GM18498 (cell line): Measurements from ENCODE around the gene PROM2.
"Not testable (repeated sequence)": the region's sequence is repeated elsewhere in the genome, so short reads cannot be mapped to it uniquely, and the experiment has no call there.

ENCODE experiments used
- ATAC-seq: cut with Tn5 transposase; IDR thresholded peaks from one replicate; pipeline ENCODE4 v1.9.1; 2021; ENCODE audit warnings: mild to moderate bottlenecking, moderate library complexity; ENCODE audit not compliant: unreplicated experiment

The PROM2 gene

DNA sequence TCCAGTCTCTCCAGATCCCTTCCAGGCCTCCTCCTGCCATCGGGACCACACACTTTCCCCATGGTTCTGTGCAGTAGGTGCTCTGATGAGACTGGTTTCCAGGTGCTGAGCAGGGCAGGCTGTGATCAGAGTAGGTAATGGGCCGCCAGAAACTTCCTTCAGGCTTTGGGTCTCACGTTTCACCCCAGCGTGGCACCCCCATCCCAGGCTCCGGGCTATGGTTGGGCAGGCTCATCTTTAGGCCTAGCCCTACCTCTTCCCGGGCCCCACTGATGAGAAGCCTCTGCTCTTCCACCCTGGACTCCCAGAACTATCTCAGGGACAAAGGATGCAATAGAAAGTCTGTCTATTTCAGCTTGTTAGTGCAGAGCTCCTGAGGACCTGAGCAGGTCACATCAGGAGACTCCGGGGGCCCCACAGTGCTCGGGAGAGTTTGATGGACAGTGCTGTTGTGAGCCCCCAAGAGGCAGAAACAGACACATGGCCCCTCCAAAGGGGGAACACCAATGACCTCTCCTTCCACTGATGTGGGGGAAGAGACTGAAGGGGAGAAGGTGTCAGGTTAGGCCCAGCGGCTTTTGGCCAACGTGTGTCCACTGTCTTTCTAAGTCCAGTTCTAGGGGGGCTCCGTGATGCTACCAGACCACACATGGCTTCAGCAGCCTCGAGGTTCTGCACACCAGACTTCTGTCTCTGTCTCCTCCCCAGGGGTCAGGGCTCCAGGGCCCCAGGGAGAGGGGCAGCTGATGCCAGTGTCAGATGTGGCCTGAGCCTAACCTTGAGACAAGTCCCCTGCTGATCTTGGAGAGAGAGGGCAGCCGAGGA, 5.8 kb upstream of the PROM2 start:
- ATAC-seq: no peak

DNA sequence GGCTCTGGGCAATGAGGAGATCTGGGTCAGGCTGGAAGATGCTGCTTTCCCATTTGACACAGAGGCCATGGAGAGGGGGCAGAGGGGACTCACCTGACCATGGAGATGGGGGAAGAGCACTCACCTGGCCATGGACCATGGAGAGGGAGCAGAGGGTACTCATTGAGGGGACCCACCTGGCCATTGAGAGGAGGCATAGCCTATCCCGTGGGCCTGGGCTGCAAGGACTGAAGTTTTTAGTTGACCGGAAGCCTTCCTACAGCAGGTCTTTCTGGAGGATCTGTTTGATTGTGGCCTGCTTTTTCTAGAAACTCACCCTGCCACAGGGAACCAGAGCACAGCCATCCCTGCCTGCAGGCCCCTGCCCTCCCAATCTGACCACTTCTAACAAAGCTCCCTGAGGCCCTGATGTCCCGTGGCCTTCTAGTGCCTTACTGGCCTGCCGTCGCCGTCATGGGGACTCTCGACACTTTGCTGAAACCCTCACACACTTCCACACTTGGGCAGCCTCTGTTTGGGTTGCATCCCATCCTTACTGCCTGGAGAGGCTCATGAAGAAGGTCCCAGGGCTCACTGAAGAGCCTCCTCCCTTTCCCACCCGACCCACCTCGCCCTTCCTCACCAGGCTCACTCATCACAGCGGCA, 5.1 kb upstream of the PROM2 start:
- no peak for ATAC-seq

DNA sequence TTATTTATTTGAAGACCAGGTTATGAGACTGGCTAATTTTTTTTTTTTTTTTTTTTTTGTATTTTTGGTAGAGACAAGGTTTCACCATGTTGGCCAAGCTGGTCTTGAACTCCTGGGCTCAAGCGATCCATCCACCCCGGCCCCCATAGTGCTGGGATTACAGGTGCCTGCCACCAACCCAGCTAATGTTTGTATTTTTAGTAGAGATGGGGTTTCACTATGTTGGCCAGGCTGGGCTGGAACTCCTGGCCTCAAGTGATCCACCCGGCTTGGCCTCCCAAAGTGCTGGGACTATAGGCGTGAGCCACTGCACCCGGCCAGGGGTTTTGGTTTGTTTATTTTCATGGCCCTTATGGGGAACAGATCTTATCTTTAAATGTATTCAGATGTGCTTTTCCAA, 4.5 kb upstream of the PROM2 start:
- not testable (repeated sequence) for ATAC-seq

DNA sequence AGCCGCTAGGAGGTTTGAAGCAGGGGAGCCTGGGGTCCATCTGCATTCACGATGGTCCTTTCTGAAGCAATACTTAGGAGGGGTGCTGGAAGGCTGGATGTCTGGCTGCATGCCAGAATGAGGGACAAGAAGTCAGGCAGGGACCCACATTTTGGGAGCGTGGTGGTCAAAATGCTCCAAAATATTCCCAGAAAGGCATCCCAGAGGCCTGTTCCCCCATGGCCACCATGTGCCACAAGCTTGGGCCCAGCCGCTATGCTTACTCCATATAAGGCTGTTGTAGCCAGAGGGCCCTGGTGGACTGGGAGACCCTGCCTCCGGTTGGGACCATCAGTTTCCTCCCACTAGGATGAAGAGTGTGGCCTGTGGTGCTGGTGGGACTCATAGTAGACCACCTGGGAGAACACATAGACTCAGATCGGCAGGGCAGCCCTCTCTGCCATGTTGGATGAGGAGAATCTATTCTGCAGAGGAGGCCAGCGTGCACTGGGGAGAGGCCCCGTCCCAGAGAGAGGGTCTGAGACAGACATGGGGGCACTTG, 3.6 kb upstream of the PROM2 start:
- no peak for ATAC-seq

DNA sequence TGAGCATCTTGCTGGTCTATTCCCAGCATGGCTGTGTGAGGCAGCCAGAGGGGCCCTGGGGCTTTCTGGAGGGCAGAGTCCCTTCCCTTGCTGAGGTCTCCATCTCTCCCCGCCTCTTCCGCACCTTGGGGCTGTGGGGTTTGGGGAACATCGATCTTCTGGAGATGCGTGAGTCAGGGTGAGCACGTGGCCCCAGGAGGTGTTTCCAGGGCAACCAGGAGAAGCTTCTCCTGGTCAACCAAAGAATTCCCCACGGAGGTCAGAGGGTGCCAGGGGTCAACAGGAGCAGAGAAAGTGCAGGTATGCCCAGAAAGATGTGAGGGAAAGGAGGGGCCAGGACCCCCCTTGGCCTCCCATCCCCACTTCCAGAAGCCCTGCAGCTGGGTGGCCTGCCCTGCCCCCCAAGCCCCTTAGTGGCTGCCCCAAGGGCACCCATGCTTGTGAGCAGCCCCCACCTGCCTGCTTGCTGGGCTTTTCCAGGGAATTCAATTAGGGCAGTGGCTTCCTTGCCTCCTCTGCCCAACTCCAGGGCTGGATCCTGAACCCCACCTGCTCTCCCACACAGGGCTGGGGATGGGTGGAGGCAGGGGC, 2.8 kb upstream of the PROM2 start:
- ATAC-seq: no peak

DNA sequence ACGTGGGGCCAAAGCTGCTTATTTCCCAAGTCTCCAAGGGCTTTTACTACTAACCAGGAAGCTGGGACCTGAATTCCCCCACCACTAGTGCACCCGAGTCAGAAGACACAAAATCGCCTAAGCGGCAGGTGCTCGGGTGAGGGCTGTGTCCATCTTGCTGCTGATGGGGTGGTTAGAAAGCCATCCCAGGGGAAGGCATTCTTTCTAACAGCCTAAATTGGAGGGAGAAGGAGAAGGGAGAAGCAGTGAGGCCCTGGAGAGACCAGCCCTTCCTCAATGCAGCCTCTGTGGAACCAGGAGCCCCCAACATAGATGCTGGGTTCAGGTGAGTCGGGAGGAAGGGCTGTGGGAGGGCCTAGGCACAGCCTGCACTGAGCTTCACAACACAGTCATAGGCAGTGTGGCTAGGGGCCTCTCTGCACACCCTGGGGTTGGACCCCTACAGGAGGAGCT, 1.9 kb upstream of the PROM2 start:
- ATAC-seq: no peak

DNA sequence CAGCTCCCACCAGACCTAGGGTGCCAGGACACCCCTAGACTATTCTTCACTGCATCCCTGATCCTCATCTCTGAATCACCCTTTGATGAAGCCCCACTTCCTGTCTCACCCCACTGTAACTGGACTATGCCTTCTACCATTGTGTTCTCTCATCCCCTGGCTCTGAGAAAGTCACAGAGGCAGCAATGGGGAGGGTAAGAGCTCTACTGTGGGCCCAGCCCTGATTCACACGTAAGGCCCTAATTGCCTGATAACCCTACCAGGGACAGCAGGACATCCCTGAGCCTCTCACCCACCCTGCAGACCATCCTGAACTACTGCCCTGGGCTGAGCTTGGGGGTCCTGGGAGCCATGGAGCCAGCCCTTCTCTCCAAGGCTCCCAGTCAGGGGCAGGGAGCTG, 1.5 kb upstream of the PROM2 start:
- no peak for ATAC-seq

DNA sequence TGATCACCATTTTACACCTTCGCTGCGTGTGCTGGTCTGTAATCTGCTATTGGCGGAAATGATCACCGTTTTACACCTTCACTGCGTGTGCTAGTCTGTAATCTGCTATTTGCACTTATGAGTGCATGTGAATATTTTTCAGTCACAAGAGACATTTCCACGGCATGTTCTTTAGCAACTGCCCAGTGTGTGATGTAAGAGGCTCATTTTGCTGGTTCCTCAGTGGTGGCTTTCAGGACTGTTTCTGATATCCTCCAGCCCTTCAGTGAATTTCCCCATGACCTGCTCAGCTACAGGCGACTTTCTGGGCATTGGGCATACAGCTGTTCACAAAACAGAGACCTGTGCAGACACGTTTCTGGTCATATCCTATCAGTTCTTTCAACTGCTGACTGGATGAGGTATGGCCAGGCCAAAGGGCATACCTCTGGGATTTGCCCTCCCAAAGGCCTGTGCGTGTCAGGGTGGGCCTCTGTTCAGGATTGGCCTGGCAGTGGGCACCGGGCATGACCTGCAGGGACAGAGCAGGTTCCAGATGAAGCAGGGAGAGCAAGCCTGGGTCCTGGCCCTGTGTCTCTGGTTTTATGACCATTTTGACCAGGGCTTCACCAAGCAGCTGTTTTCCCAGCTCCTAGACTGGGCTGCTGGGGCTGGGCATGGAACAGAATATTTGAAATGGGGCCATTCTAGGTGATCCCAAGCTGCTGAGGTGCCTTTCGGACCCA, 521 bp upstream of the PROM2 start:
- no peak for ATAC-seq

DNA sequence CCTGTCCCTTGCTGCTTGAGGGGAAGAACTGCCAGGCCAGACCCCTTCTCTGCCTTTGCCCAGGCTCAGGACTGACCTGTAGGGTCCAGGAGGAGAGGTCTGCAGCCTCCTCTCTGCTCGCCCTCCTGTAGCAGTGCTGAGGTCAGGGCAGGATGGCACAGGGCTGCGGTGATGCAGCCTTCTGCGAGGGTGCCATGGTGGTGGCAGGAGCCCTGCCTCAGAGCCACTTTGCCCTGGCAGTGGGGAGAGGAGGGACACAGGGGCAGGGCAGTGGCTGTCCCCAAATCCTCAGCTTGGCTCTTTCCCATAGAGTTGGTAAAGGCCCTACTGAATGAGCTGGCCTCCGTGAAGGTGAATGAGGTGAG, 884 bp downstream of the PROM2 start:
- ATAC-seq: no peak

DNA sequence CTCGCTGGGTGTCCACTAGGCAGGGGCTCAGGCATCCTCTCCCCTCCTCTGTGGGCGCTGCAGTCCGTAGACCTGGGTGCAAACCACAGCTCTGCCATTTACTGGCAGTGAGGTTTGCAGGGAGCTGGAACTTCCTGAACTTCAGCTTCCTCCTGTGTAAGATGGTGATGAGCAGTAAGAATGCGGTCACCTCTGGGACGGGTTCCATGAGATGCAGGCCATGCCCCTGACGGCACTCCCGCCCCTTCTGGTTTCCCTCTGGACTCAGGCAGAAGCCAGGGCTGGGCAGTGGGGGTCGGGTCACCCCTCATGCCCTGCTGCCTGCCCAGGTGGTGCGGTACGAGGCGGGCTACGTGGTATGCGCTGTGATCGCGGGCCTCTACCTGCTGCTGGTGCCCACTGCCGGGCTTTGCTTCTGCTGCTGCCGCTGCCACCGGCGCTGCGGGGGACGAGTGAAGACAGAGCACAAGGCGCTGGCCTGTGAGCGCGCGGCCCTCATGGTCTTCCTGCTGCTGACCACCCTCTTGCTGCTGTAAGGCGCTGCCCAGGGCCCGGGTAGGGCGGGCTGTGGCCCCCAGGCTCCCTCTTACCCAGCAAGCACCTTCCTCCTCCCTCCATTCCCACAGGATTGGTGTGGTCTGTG, 1.5 kb downstream of the PROM2 start:
- ATAC-seq: no peak

DNA sequence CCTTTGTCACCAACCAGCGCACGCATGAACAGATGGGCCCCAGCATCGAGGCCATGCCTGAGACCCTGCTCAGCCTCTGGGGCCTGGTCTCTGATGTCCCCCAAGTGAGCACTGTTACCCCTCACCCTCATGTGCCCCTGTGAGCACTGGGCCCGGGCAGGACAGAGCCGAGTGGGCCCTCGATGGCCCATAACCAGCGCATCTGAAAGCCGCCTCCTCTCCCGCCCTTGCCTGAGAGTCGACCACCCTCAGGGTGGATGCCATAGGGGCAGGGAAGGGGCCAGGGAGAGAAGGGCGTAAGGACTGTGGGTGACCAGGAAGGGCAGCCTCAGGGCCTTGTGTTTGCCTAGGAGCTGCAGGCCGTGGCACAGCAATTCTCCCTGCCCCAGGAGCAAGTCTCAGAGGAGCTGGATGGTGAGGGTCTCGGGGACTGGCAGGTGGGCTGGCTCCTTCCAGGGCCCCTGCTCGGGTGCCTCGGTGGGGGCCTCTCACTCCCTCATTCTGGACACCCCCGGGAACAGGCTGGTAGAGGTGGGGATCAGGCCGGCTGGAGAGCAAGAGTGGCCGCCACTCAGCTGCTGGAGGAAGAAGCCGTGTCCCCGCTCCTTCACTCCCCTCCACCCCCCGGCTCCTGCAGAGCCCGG, 2.1 kb downstream of the PROM2 start:
- ATAC-seq: no peak

DNA sequence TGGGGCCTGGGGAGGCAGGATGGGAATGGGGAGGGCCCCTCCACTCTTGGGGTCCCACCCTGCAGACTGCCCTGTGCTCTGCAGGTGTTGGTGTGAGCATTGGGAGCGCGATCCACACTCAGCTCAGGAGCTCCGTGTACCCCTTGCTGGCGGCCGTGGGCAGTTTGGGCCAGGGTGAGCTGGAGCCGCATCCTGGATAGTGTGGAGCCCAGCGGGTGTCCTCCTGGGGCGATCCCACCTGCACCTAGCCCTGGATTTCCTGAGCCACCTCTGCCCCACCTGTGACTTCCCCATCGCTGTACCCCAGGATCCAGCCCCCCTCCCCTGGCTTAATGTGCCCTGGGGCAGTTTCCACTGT, 2.6 kb downstream of the PROM2 start:
- no peak for ATAC-seq

DNA sequence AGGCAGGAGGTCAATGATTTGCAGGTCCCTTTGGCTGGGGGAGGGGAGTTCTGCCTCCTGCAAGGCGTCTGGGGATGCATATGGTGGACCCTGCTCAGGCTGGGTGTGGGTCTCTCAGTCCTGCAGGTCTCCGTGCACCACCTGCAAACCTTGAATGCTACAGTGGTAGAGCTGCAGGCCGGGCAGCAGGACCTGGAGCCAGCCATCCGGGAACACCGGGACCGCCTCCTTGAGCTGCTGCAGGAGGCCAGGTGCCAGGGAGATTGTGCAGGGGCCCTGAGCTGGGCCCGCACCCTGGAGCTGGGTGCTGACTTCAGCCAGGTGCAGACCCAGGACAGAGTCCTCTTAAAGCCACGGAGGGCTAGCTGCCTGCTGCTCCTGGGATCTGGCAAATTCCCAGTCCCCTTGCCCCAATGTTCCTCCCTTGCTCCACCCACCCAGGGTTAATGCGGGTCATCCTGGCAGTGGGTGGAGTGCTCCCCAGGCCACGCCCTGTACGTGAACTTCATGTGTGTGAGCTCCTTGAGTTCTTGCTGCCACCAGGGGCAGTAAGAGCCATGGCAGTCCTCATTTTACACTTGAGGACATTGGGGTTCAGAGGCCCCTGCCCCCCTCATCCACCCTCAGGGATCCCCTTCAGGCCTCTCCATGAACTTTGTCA, 3.1 kb downstream of the PROM2 start:
- no peak for ATAC-seq

DNA sequence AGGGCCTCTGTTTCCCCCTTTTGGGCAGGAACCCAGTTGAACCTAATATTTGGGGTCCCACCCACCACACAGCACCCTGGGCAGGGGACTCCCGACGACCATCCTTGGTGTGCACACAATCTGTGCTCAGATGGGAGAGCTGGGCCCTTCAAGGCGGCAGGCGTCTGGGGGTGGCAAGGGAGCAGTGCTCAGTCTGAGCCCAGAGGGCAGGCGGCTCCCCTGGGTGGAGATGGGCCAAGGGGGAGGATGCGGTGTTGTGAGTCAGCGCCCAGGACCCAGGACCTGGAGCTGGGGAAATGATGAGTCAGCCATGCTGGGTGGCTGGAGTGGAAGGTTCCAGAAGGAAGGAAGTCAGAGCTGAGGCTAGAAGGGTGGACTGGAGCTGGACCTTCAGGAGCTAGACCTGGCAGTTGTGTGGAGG, 3.8 kb downstream of the PROM2 start:
- ATAC-seq: no peak

DNA sequence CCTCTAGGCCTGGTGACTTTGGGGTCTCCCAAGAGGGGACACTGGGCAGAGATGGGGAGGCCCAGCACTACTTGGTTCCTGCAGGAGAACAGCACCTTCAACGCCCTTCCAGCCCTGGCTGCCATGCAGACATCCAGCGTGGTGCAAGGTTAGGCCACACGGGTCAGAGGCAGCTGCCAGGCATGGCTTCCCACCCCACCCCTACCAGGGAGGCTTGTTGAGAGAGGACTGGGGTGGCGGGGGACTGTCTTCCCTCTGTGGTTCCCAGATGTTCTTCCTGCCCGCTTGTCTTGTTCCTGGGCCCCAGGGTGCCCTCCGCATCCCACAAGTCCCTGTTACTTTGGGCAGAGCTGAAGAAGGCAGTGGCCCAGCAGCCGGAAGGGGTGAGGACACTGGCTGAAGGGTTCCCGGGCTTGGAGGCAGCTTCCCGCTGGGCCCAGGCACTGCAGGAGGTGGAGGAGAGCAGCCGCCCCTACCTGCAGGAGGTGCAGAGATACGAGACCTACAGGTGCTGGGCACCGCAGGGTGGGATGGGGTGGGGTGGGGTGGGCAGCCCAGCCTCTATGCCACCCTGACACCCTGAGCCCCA, 4.5 kb downstream of the PROM2 start:
- ATAC-seq: no peak

DNA sequence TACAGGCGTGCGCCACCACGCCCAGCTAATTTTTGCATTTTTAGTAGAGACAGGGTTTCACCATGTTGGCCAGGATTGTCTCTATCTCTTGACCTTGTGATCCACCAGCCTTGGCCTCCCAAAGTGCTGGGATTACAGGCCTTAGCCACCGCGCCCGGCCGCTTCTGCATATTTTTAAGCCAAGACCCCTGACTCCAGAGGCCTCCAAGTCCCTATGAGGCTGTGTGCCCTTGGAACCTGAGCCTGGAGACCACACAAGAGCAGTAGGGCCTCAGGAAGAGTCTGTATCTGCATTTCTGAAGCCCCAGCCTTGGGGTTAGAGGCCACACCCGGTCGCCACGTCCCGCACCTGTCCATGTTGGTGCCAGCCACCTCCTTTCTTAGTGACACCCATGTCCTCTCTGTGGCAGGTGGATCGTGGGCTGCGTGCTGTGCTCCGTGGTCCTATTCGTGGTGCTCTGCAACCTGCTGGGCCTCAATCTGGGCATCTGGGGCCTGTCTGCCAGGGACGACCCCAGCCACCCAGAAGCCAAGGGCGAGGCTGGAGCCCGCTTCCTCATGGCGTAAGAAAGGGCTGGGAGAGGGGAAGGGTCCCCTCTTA, 5.3 kb downstream of the PROM2 start:
- ATAC-seq: no peak

DNA sequence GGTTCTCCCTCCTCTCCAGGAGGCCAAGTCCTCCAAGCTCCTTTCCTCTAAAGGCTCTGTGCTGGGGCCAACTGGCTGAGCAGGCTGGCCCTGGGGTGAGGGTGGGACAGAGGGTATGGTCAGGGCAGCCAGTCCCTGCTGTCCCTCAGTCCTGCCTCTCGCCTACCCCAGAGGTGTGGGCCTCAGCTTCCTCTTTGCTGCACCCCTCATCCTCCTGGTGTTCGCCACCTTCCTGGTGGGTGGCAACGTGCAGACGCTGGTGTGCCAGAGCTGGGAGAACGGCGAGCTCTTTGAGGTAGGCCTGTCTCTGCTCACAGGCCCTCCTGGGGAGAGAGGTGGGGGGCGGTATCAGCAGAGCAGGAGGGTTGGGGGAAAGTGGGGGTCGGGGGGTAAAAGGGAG, 6.8 kb downstream of the PROM2 start:
- ATAC-seq: no peak

DNA sequence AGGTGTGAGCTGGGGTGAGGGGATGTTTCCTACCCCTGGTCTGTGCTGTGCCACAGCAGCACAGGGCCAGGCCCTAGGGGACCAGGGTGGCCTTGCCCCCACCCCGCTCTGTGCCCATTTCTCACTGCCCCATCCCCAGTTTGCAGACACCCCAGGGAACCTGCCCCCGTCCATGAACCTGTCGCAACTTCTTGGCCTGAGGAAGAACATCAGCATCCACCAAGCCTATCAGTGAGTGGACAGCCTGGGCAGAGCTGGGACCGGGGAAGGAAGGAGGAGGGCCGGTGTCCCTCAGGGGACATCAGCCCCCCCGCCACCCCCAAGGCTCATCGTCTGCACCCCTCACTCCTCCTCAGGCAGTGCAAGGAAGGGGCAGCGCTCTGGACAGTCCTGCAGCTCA, 7.5 kb downstream of the PROM2 start:
- no peak for ATAC-seq

DNA sequence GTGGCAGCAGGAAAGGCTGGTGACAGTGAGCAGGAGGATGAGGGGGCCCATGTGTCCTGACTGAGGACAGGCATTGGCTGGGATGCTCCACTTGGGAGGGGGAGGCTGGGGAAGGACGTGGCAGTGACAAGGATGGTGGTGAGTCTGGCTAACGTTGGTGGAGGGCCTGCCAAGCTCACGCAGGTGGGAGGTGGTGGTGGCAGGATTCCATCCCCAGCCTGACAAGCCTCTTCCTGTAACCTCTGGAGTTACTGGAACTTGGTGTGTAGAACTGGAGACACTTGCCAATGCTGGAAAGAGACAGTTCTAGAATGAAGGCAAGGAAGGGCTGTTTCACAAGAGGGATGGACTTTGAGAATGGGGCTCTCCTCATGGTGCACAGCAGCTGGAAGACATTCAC, 8.2 kb downstream of the PROM2 start:
- no peak for ATAC-seq
